IMR-90 (cell line): ENCODE results near the gene ARSJ.

Experiments
- BHLHE40 ChIP-seq: fragments of 150-350 bp; IDR thresholded peaks from 2 replicates; pipeline ENCODE4 v1.6.1; 2016; ENCODE audit warnings: mild to moderate bottlenecking, low read depth, low read length
- CEBPB ChIP-seq: IDR thresholded peaks from 2 replicates; pipeline ENCODE4 v1.6.1; 2012; ENCODE audit warnings: low read depth, low read length, improper control_type of control experiment
- CHD1 ChIP-seq: IDR thresholded peaks from 2 replicates; pipeline ENCODE4 v1.6.1; 2012; ENCODE audit warnings: low read depth, low read length, improper control_type of control experiment
- MAZ ChIP-seq: IDR thresholded peaks from 2 replicates; pipeline ENCODE4 v1.6.1; 2012; ENCODE audit warnings: low read depth, mild to moderate bottlenecking, low read length, improper control_type of control experiment, moderate library complexity, borderline replicate concordance
- MXI1 ChIP-seq: IDR thresholded peaks from 2 replicates; pipeline ENCODE4 v1.6.1; 2012; ENCODE audit warnings: low read depth, mild to moderate bottlenecking, low read length, moderate library complexity, borderline replicate concordance
- POLR2A ChIP-seq: IDR thresholded peaks from 2 replicates; pipeline ENCODE4 v1.6.1; 2012; ENCODE audit warnings: mild to moderate bottlenecking, low read depth, low read length
- RAD21 ChIP-seq: IDR thresholded peaks from 2 replicates; pipeline ENCODE4 v1.6.1; 2012; ENCODE audit warnings: low read length, improper control_type of control experiment
- RCOR1 ChIP-seq: IDR thresholded peaks from 2 replicates; pipeline ENCODE4 v1.6.1; 2012; ENCODE audit warnings: mild to moderate bottlenecking, low read length, improper control_type of control experiment; ENCODE audit not compliant: insufficient replicate concordance
- RFX5 ChIP-seq: IDR thresholded peaks from 2 replicates; pipeline ENCODE4 v1.8.0; 2012; ENCODE audit warnings: low read depth, mild to moderate bottlenecking, low read length, moderate library complexity
- SMC3 ChIP-seq: fragments of 150-350 bp; IDR thresholded peaks from 2 replicates; pipeline ENCODE4 v1.6.1; 2016; ENCODE audit warnings: low read depth, mild to moderate bottlenecking, antibody characterized with exemption, low read length, moderate library complexity
- TF ChIP-seq, protein P1 (sequence below): conservative IDR thresholded peaks from 2 replicates; pipeline ENCODE4 v1.5.1; 2012; ENCODE audit warnings: mild to moderate bottlenecking, low read depth, low read length, improper control_type of control experiment
- TF ChIP-seq, protein P2 (sequence below): fragments of 150-350 bp; IDR thresholded peaks from 2 replicates; pipeline ENCODE4 v1.6.1; 2016; ENCODE audit warnings: low read depth, mild to moderate bottlenecking, low read length, moderate library complexity, borderline replicate concordance

DNA sequence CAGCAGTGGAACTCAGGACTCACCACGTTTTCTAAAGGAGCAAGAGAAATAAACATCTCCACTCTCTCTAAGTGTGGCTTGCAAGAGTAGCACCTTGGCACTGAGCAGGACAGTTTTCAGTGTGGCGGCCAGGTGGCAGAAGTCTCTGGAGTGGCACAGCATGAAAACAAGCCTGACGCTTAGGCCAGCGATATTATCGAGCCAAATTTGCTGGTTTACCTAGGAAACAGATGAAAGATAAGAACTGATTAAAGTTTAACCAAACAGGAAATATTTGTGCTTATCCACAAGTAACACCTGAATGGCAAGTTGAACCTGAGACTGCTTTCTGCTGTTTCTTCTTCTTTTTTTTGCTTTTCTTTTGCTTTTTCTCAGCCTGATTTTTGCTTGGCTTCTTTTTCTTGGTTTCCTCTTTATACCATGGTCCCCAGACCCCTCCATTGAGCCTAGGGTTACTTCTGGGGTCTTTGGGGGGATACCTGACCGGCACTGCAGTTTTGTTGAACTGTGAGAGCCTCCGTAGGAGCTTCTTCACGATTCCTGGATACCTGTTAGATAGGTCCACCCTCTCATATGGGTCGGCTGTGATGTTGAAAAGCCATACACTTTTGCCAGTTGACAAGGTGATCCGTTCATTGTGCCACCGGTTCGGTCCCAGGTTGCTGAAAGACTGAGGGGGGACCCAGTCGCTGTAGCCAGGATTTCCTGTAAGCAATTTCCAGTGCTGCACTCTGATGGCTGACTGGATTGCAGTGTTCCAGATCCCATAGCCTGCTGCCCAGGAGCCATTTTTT is 77.3 kb downstream of the ARSJ start:
- TF ChIP-seq, protein P1, sequence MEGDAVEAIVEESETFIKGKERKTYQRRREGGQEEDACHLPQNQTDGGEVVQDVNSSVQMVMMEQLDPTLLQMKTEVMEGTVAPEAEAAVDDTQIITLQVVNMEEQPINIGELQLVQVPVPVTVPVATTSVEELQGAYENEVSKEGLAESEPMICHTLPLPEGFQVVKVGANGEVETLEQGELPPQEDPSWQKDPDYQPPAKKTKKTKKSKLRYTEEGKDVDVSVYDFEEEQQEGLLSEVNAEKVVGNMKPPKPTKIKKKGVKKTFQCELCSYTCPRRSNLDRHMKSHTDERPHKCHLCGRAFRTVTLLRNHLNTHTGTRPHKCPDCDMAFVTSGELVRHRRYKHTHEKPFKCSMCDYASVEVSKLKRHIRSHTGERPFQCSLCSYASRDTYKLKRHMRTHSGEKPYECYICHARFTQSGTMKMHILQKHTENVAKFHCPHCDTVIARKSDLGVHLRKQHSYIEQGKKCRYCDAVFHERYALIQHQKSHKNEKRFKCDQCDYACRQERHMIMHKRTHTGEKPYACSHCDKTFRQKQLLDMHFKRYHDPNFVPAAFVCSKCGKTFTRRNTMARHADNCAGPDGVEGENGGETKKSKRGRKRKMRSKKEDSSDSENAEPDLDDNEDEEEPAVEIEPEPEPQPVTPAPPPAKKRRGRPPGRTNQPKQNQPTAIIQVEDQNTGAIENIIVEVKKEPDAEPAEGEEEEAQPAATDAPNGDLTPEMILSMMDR: no peak
- no peak for TF ChIP-seq POLR2A
- no peak for TF ChIP-seq RFX5
- no peak for TF ChIP-seq CEBPB
- no peak for TF ChIP-seq CHD1
- no peak for TF ChIP-seq RCOR1
- TF ChIP-seq BHLHE40: no peak
- TF ChIP-seq RAD21: no peak
- TF ChIP-seq MXI1: no peak
- no peak for TF ChIP-seq SMC3
- no peak for TF ChIP-seq MAZ
- TF ChIP-seq, protein P2, sequence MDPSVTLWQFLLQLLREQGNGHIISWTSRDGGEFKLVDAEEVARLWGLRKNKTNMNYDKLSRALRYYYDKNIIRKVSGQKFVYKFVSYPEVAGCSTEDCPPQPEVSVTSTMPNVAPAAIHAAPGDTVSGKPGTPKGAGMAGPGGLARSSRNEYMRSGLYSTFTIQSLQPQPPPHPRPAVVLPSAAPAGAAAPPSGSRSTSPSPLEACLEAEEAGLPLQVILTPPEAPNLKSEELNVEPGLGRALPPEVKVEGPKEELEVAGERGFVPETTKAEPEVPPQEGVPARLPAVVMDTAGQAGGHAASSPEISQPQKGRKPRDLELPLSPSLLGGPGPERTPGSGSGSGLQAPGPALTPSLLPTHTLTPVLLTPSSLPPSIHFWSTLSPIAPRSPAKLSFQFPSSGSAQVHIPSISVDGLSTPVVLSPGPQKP: no peak
